ENCODE measurements around the gene LMX1B.

The LMX1B gene

DNA sequence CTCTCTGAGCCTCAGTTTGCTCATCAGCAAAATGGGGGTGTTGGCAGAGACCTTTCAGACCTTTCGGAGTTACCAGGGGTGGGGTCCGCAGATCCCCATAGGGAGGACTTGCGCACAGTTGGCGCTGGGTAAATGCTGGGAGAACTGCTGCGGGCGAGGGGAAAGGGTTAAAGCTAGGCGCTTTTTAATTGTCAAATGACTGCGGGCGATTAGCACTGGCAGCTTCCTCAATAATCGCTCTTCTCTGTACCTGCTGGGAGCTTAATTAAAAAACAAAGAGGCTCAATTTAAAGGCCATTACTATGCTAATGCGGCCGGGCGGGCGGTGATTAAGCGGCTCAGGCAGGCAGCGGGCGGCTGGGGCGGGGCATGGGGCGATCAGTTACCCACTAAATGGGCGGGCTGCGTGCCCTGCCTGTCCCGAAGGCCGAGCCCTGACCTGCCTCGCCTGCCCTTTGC is 63.0 kb downstream of the LMX1B start:
- no peak for DNase-seq (ENCODE audit: low read depth)

GRCh38 chr9:126677188-126678084 is 63.7 kb downstream of the LMX1B start:
- no peak for DNase-seq (ENCODE audit: low read depth)

DNA sequence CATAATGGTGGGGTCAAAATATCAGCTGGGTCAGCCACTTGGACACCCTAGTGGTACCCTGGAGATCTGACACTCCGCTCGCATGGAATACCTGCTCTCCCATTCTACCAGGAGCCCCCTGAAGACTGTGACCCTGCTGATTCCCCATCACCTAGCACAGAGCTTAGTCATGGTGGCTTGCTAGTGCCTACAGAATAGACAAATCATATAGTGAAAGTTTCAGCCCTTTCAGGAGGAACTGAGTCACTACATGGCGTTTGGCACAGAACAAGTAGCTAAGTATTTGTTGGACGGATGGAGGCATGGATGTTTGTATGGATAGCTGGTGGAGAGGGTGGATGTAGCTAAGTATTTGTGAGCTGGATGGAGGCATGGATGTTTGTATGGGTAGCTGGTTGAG is 65.3 kb downstream of the LMX1B start:
- no peak for DNase-seq (ENCODE audit: low read depth)

- DNase-seq (ENCODE audit: low read depth): no peak
Measured at GRCh38 chr9:126681336-126681735, 67.6 kb downstream of the LMX1B start.

GRCh38 chr9:126682113-126682810 is 68.5 kb downstream of the LMX1B start:
- DNase-seq (ENCODE audit: low read depth): no peak

DNA sequence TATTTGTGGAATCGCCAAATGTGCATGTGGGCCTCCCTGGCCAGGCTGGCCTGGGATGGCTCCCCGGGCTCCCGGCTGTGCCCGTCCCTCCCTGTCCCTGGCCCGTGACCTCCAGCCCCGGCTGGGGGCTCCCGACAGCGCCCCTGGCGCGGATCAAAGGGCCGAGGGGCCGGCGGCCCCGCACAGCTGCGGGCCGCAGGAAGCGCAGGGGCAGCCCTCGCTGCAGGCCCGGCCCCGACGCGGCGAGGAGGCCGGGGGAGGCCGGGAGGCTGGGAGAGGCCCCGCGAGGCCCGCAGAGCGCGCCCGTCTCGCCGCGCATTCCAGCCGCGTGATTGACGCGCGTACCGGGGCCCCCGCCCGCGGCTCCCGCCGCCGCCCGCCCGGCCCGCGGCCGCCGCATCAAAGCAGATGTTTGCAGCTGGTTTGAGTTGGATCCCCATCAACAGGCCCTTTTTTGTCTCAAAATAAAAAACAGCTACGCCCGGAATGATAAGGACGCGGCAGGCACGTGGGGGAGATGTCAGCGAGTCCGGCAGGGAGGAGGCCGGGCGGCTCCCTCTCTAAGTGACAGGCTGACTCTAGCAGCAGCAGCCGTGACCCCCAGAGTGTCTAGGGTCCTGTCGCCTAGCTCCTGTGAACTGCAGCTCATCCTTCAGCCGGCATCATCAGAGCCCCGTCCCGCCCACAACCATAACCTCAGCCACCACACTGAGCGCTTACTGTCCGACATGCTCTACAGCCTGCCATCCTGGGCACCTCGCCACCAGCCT is 69.4 kb downstream of the LMX1B start:
- no peak for DNase-seq (ENCODE audit: low read depth)

GRCh38 chr9:126683698-126684044 is 69.9 kb downstream of the LMX1B start:
- no peak for DNase-seq (ENCODE audit: low read depth)

GRCh38 chr9:126684345-126684744 is 70.6 kb downstream of the LMX1B start:
- no peak for DNase-seq (ENCODE audit: low read depth)

DNA sequence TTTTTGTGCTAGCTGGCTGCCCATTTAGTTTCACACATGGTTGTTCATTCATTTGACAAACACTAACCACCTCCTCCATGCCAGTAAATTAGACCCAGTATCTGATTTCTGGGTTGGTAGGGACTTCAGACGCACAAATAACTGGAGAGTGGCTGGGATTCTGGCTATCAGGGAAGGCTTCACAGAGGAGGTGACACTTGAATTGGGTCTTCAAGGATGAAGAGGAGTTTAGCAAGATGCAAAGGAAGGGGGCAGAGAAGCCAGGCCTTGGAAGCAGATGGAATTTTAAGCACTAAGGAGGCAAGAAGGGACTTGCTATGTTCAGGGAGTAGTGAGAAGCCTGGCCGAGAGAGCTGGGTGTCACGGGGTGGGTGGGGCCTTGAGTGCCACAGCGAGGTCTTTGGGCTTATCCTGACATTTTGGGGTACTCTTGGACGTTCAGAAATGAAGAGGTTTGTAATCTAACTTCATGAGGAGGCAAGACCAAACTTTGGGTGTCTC is 71.3 kb downstream of the LMX1B start:
- no peak for DNase-seq (ENCODE audit: low read depth)

DNA sequence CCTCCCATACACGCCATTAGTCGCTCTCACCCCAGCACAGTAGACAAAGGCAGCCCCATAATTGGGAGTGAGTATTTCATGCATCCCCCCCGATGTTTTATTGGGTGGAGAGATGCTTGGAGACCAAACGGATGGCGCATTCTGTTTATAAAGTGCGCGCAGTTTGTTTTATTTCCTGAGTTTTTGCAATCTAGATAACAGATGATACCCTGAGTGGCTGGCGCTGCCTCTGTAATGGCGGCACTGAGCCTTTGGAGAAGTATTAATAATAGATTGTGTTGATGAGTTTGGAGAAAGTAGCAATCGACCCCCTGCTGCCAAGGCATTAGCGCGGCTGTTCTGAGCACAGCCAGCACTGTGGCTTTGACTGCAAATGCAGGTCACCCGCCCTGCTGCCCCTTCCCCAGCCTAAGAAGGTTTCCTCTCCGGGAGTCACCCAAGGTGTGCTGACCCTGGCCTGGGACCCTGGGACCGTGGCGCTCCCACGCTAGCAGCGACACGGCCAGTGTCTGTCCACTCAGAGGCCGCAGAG is 74.3 kb downstream of the LMX1B start:
- no peak for DNase-seq (ENCODE audit: low read depth)

GRCh38 chr9:126688617-126689016 is 74.9 kb downstream of the LMX1B start:
- DNase-seq (ENCODE audit: low read depth): no peak

- DNase-seq (ENCODE audit: low read depth): no peak
Measured at GRCh38 chr9:126689027-126689825, 75.5 kb downstream of the LMX1B start.

- peak; percentile 33 for DNase-seq (ENCODE audit: low read depth)
Measured at GRCh38 chr9:126690431-126691051, 76.8 kb downstream of the LMX1B start.

DNA sequence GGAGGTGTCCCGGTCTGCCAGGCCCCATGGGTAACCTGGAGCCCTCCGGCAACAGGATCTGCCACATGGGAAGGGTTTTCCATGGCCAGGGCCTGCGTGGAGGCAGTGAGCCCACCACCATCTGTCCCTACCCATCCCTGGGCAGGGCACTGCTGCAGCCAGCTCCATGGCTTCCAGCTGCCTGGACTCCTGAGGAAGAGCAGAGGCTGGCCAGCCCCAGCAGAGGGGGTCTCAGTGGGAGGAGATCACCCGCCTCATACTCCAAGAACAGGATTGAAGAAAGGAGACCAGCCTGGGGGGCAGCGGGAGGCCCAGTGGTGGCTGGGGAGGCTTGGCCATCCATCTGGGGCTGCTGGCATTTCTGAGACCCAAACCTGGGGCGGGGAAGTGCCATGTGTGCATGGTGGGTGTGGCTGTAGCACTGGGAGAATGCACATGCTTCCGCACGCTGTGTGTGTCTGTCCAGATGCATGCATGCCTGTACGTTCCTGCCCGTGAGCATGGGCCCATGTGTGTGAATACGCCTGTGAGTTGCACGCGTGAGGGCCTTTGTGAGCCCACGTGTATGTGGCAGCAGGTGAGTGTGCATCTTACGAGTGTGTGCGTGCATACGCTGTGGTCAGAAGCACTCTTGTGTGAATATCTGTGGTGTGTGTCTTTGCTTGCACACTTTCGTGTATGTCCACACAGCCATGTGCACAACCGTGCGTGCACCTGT is 78.5 kb downstream of the LMX1B start:
- no peak for DNase-seq (ENCODE audit: low read depth)

DNA sequence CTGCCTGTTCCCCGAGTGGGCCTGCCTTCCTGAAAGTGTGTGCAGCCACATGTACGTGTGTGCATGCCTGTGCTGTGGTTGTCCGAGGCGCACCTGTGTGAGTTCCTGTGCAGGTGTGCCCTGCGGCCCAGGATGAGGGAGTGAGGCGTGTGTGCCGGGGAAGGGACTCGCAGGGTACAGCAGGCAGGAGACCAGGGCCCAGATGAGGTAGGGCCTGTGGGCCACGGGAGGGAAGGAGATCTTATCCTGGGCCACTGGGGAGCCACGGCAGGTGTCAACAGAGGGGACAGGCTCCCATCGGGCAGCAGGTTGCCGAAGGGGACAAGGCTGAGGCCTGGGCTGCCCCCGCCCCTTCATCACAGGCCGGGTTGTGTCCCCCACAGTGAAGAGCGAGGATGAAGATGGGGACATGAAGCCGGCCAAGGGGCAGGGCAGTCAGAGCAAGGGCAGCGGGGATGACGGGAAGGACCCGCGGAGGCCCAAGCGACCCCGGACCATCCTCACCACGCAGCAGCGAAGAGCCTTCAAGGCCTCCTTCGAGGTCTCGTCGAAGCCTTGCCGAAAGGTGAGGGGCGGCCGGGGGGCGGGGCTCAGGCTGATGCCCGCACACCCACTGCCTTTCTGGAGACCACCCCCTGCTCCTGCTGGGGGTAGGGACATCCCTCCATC is 79.2 kb downstream of the LMX1B start:
- DNase-seq (ENCODE audit: low read depth): no peak

DNA sequence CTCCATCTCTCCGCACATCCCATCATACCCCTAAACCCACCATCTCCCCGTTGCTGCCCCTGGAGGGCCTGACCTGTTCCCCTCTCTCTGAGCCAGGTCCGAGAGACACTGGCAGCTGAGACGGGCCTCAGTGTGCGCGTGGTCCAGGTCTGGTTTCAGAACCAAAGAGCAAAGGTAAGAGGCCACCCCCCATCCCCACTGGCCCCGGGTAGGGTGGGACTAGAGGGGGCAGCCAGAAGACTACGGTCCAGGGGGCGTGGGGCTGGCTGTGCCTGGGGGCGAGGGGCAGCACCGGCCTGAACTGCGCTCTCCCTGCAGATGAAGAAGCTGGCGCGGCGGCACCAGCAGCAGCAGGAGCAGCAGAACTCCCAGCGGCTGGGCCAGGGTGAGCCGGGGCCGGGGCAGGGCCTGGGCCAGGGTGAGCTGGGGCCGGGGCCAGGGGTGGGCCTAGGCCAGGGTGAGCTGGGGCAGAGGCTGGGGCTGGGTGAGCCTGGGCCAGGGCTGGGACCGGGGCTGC is 79.8 kb downstream of the LMX1B start:
- no peak for DNase-seq (ENCODE audit: low read depth)

- DNase-seq (ENCODE audit: low read depth): no peak
Measured at GRCh38 chr9:126694206-126695081, 80.7 kb downstream of the LMX1B start.

GRCh38 chr9:126695186-126695585 is 81.5 kb downstream of the LMX1B start:
- DNase-seq (ENCODE audit: low read depth): no peak

All from stimulated activated CD8-positive, alpha-beta memory T cell treated with anti-CD3 and anti-CD28 coated beads, Interleukin-12 subunit alpha, Interleukin-12 subunit beta, amount 100 ng/mL, for 1 hour (primary cell).